Uterus (tissue), 2 donors: ENCODE data around the gene ASPRV1.

Experiments used
- CTCF ChIP-seq, 4 experiments: fragments of 200-600 bp in 2 of 4; fragments of 450-650 bp in 2 of 4; sonication (generic) in 2 of 4; IDR thresholded peaks; one replicate each; pipeline ENCODE4 v1.5.1; 2016 to 2019; ENCODE audit warnings: antibody characterized with exemption in 4 of 4, mild to moderate bottlenecking in 2 of 4, moderate library complexity in 1 of 4
- POLR2A ChIP-seq, 2 donors: fragments of 450-650 bp; IDR thresholded peaks; one replicate each; pipeline ENCODE4 v1.6.1; 2016; ENCODE audit warnings: antibody characterized with exemption in 2 of 2, mild to moderate bottlenecking in 1 of 2, moderate library complexity in 1 of 2

- TF ChIP-seq CTCF (IDR thresholded peaks at IDR 0.05) (no peak), POLR2A (IDR thresholded peaks at IDR 0.05) (no peak)
Measured at GRCh38 chr2:69916106-69916505, 45.3 kb downstream of the ASPRV1 start.
